HFFc6 (cell line): ENCODE data around the gene SLC35E1. TPM values are rescaled to one million over a fixed set of nuclear protein-coding genes. Genes with fewer than 3 reads are reported as not detected.

Experiments
- DNase-seq: peaks from one replicate; pipeline ENCODE4 v3.0.0-alpha.2; 2018
- H3K27ac Mint-ChIP-seq: 2 replicates; pipeline ENCODE4 v1.8.0; 2020; ENCODE audit warnings: mild to moderate bottlenecking, mixed read lengths
- H3K27me3 Mint-ChIP-seq: 2 replicates; pipeline ENCODE4 v1.8.0; 2021; ENCODE audit warnings: mild to moderate bottlenecking, moderate library complexity, mixed read lengths; ENCODE audit not compliant: insufficient read depth
- H3K36me3 Mint-ChIP-seq: 2 replicates; pipeline ENCODE4 v1.8.0; 2021; ENCODE audit warnings: low read depth, mixed read lengths
- H3K4me1 Mint-ChIP-seq: 2 replicates; pipeline ENCODE4 v1.8.0; 2020; ENCODE audit warnings: low read depth, mixed read lengths
- H3K4me3 Mint-ChIP-seq: 2 replicates; pipeline ENCODE4 v1.8.0; 2020; ENCODE audit warnings: mild to moderate bottlenecking, moderate library complexity, mixed read lengths
- H3K9me3 Mint-ChIP-seq: 2 replicates; pipeline ENCODE4 v1.8.0; 2020; ENCODE audit warnings: mild to moderate bottlenecking, mixed read lengths
- total RNA-seq, 6 experiments: library from RNA; stranded (reverse); fragmentation: NEBNext Ultra II Directional; extraction: Animal tissue kit (Norgen Biotek cat#: 25700); gene quantifications; 2 replicates in 1 of 6; 3 replicates in 5 of 6; pipeline ENCODE4 v1.2.3, GENCODE V29; 2021
- TF ChIP-seq, protein P1 (sequence below): fragments of 200-600 bp; sonication (generic); IDR thresholded peaks from 2 replicates; pipeline ENCODE4 v1.5.0; 2021; ENCODE audit warnings: antibody characterized with exemption, mild to moderate bottlenecking

Gene SLC35E1
- total RNA-seq, 6 experiments from 2014 or later, result 44.2 to 67.1 (median 55.4) TPM

DNA sequence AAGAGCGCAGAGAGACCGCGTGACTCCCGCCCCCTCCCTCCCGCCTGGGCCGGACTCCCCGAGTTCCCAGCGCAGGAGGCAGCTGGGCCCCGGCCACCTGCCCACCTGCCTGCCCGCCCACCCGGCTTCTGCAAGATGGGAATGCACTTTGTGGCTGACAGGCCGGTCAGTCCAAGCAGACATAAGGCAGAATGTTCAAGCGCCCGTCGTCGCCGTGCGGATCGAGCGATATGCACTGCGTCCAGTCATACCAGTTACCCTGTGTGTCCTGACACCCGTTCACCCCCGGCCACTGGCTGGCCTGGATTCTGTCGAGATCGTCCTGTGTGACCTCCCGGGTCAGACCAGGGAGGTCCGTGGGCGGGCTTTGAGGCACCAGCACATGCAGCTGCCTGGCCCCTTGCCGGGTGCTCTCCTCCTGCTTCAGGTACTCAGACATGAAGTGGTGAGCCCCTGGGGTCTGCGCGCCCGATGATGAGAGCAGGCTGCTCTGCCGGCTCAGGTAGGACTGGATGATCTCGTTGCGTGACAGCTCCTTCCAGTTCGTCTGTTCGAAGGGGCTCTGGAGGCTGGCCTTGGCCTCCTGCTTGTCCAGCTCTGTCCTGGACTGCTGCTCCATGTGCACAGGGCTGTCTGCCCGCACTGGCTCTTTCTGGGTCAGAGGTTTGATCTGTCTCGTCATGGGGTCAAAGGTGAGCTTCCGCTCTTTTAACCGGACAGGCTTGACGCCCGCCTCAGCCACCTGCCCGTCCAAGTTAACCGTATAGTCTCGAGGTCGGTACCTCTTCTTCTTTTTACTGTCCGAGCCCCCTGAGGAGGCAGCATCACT, 3.9 kb upstream of the SLC35E1 start:
- peaks cover 28% of the 10 kb centered on the region for H3K36me3 Mint-ChIP-seq
- TF ChIP-seq, protein P1, sequence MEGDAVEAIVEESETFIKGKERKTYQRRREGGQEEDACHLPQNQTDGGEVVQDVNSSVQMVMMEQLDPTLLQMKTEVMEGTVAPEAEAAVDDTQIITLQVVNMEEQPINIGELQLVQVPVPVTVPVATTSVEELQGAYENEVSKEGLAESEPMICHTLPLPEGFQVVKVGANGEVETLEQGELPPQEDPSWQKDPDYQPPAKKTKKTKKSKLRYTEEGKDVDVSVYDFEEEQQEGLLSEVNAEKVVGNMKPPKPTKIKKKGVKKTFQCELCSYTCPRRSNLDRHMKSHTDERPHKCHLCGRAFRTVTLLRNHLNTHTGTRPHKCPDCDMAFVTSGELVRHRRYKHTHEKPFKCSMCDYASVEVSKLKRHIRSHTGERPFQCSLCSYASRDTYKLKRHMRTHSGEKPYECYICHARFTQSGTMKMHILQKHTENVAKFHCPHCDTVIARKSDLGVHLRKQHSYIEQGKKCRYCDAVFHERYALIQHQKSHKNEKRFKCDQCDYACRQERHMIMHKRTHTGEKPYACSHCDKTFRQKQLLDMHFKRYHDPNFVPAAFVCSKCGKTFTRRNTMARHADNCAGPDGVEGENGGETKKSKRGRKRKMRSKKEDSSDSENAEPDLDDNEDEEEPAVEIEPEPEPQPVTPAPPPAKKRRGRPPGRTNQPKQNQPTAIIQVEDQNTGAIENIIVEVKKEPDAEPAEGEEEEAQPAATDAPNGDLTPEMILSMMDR, result no peak
- H3K27me3 Mint-ChIP-seq, result peaks cover 2% of the 10 kb centered on the region
- H3K27ac Mint-ChIP-seq, result no peak overlapping the region
- no peak for DNase-seq
- no peak overlapping the region for H3K4me3 Mint-ChIP-seq
- H3K4me1 Mint-ChIP-seq, result peaks cover 39% of the 10 kb centered on the region
- no peaks in the 10 kb centered on the region for H3K9me3 Mint-ChIP-seq

DNA sequence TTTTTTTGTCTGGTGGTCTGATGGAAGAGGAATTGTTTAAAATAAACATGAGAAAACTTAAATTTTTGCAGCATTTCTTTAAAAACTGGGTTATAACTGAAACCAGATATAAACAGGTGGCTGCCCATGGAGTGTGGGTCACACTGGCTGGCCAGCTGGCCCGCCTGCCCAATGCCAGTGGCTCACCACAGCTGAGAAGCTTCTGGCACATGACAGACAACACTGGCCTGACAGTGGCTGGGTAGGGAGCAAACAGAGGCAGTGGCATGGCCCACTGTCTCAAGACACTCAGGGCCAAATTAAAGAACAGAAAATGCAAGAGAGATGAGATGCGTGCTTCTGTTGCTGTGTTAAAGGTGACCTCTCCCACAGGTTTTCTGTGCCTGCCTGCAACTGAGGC, 3.1 kb upstream of the SLC35E1 start:
- peaks cover 2% of the 10 kb centered on the region for H3K27me3 Mint-ChIP-seq
- DNase-seq, result no peak
- no peaks in the 10 kb centered on the region for H3K9me3 Mint-ChIP-seq
- TF ChIP-seq, protein P1, result no peak
- H3K36me3 Mint-ChIP-seq, result peaks cover 28% of the 10 kb centered on the region
- peak overlapping the region; percentile 21; the same call in 1 of the 2 replicates for H3K27ac Mint-ChIP-seq
- no peak overlapping the region for H3K4me3 Mint-ChIP-seq
- peaks cover 46% of the 10 kb centered on the region for H3K4me1 Mint-ChIP-seq

DNA sequence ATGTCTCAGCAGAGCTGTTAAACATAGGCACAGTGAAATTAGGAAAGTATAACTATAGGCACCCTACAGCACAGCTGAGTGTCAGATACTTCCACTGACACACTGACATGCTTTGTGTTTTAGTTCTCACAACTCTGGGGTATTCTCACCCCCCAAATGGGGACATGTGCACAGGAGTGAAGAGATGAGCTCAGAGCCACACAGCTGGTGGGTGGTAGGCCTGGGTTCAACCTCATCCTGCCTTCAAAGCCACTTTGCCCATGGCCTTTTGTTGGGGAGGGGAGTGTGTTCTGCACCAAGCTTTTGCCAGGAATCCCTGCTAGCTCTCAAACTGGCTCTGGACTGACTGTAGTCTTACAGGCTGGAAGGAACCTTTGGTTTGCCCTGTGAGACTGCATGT, 1.7 kb upstream of the SLC35E1 start:
- peaks cover 49% of the 10 kb centered on the region for H3K4me1 Mint-ChIP-seq
- peak overlapping the region; percentile 36; the same call in 1 of the 2 replicates for H3K27ac Mint-ChIP-seq
- TF ChIP-seq, protein P1, result no peak
- H3K9me3 Mint-ChIP-seq, result no peaks in the 10 kb centered on the region
- peaks cover 29% of the 10 kb centered on the region for H3K36me3 Mint-ChIP-seq
- no peak for DNase-seq
- peak overlapping the region; percentile 95 for H3K4me3 Mint-ChIP-seq
- peaks cover 2% of the 10 kb centered on the region for H3K27me3 Mint-ChIP-seq

DNA sequence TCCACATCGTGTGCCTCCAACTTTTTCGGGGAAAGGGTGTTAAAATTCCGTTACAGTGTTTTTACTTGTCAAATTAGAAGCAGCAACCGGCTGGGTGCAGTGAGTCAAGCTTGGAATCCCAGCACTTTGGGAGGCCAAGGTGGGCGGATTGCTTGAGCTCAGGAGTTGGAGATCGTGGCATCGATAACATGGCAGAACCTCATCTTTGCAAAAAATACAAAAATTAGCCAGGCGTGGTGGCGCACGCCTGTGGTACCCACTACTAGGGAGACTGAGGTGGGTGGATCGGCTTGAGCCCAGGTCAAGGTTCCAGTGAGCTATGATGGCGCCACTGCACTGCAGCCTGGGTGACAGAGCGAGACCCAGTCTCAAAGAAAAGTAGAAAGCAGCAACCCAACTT, 1.1 kb upstream of the SLC35E1 start:
- H3K36me3 Mint-ChIP-seq, result peaks cover 29% of the 10 kb centered on the region
- peaks cover 53% of the 10 kb centered on the region for H3K4me1 Mint-ChIP-seq
- H3K4me3 Mint-ChIP-seq, result peak overlapping the region; percentile 95
- no peaks in the 10 kb centered on the region for H3K9me3 Mint-ChIP-seq
- H3K27me3 Mint-ChIP-seq, result peaks cover 2% of the 10 kb centered on the region
- H3K27ac Mint-ChIP-seq, result peak overlapping the region; percentile 89
- TF ChIP-seq, protein P1, result no peak
- DNase-seq, result no peak

DNA sequence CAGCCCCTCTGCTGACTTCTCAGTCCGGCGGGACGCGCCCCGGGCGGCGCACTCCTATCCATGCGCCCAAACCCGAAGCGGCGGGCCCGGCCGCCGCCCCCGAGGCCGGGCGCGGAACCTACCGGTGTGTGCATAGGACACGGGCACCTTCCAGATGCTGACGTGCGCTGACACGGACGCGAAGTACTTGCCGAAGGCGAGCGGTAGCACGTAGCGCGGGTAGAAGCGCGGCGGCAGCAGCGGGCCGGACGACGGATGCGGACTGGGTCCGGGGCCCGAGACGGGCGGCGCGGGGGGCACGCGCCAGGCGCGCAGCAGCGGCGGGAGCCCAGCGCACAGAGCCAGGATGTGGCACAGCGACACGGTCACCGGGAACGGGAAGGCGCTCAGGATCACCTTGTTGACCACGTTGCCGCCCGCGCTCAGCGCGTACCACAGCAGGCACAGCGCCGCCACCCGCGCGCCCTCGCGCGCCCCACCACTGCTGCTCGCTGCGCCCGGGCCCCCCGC, 338 bp downstream of the SLC35E1 start:
- no peaks in the 10 kb centered on the region; the same call in none of the 2 replicates for H3K27me3 Mint-ChIP-seq
- no peak for DNase-seq
- H3K27ac Mint-ChIP-seq, result peak overlapping the region; percentile 83
- no peaks in the 10 kb centered on the region for H3K9me3 Mint-ChIP-seq
- peaks cover 53% of the 10 kb centered on the region for H3K4me1 Mint-ChIP-seq
- TF ChIP-seq, protein P1, result no peak
- peaks cover 28% of the 10 kb centered on the region for H3K36me3 Mint-ChIP-seq
- peak overlapping the region; percentile 95 for H3K4me3 Mint-ChIP-seq
